MM.1S (cell line): ENCODE data around the gene TSHZ3.

ENCODE experiments used
- DNase-seq: peaks from one replicate; pipeline ENCODE4 v3.0.0-alpha.2; 2015
- H2AFZ ChIP-seq: fragments of 300-600 bp; sonication (generic); 2 replicates; pipeline ENCODE4 v1.6.0; 2016; ENCODE audit warnings: antibody characterized with exemption, low read length
- H3F3A ChIP-seq: fragments of 300-600 bp; sonication (generic); 2 replicates; pipeline ENCODE4 v1.6.1; 2016; ENCODE audit warnings: mild to moderate bottlenecking, antibody characterized with exemption, low read length, moderate library complexity, mixed read lengths; ENCODE audit not compliant: insufficient read depth
- H3K27ac ChIP-seq: fragments of 300-600 bp; sonication (generic); 2 replicates; pipeline ENCODE4 v1.5.1; 2016; ENCODE audit warnings: mild to moderate bottlenecking, low read length
- H3K27me3 ChIP-seq: fragments of 300-600 bp; sonication (generic); replicated peaks from 2 replicates; pipeline ENCODE4 v1.6.0; 2016; ENCODE audit warnings: low read length; ENCODE audit not compliant: insufficient read depth
- H3K36me3 ChIP-seq: fragments of 300-600 bp; sonication (generic); replicated peaks from 2 replicates; pipeline ENCODE4 v1.6.1; 2016; ENCODE audit warnings: mild to moderate bottlenecking, low read length, mixed read lengths; ENCODE audit not compliant: insufficient read depth
- H3K4me1 ChIP-seq: fragments of 300-600 bp; sonication (generic); 2 replicates; pipeline ENCODE4 v1.6.1; 2016; ENCODE audit warnings: low read length, mixed read lengths
- H3K4me2 ChIP-seq: fragments of 300-600 bp; sonication (generic); 2 replicates; pipeline ENCODE4 v1.6.0; 2016; ENCODE audit warnings: low read depth, low read length
- H3K4me3 ChIP-seq: fragments of 300-600 bp; sonication (generic); 2 replicates; pipeline ENCODE4 v1.5.1; 2016; ENCODE audit warnings: low read length, mixed read lengths
- H3K79me2 ChIP-seq: fragments of 300-600 bp; sonication (generic); 2 replicates; pipeline ENCODE4 v1.6.1; 2016; ENCODE audit warnings: mixed run types, low read length, mixed read lengths
- H3K9ac ChIP-seq: fragments of 300-600 bp; sonication (generic); 2 replicates; pipeline ENCODE4 v1.6.1; 2016; ENCODE audit warnings: low read length, mixed read lengths
- H3K9me2 ChIP-seq: fragments of 300-600 bp; sonication (generic); replicated peaks from 2 replicates; pipeline ENCODE4 v1.6.1; 2016; ENCODE audit warnings: mild to moderate bottlenecking, low read length, mixed read lengths; ENCODE audit not compliant: insufficient read depth
- H3K9me3 ChIP-seq: fragments of 300-600 bp; sonication (generic); replicated peaks from 2 replicates; pipeline ENCODE4 v1.6.1; 2016; ENCODE audit warnings: mild to moderate bottlenecking, low read length, mixed read lengths; ENCODE audit not compliant: insufficient read depth
- H4K20me1 ChIP-seq: fragments of 300-600 bp; sonication (generic); 2 replicates; pipeline ENCODE4 v1.6.1; 2016; ENCODE audit warnings: mild to moderate bottlenecking, low read length, moderate library complexity, mixed read lengths; ENCODE audit not compliant: insufficient read depth
- CTCF ChIP-seq: fragments of 300-600 bp; sonication (generic); IDR thresholded peaks from 2 replicates; pipeline ENCODE4 v1.5.1; 2016; ENCODE audit warnings: antibody characterized with exemption, low read length, mixed read lengths
- EZH2 ChIP-seq: fragments of 300-600 bp; sonication (generic); optimal IDR thresholded peaks from 2 replicates; pipeline ENCODE3; 2017; ENCODE audit warnings: low read depth, mild to moderate bottlenecking, antibody characterized with exemption, low read length, mixed read lengths
- EZH2phosphoT487 ChIP-seq: fragments of 300-600 bp; sonication (generic); IDR thresholded peaks from 2 replicates; pipeline ENCODE4 v1.6.1; 2018; ENCODE audit warnings: antibody characterized with exemption, low read length

Gene TSHZ3

GRCh38 chr19:31257426-31258130, 91.7 kb downstream of the TSHZ3 start:
- TF ChIP-seq EZH2 (no peak), CTCF (no peak), EZH2phosphoT487 (no peak)
- no peak for DNase-seq

GRCh38 chr19:31257025-31257424, 92.2 kb downstream of the TSHZ3 start:
- peaks cover 15% of the 10 kb centered on the region for H3K27me3 ChIP-seq
- H3K4me2 ChIP-seq, result no peak overlapping the region
- no peak for TF ChIP-seq EZH2
- TF ChIP-seq EZH2phosphoT487, result no peak
- DNase-seq, result no peak
- H2AFZ ChIP-seq, result no peak overlapping the region
- no peaks in the 10 kb centered on the region for H3K79me2 ChIP-seq
- no peaks in the 10 kb centered on the region for H4K20me1 ChIP-seq
- H3F3A ChIP-seq, result no peaks in the 10 kb centered on the region
- no peaks in the 10 kb centered on the region for H3K9me3 ChIP-seq
- no peaks in the 10 kb centered on the region for H3K4me1 ChIP-seq
- no peaks in the 10 kb centered on the region for H3K36me3 ChIP-seq
- no peak overlapping the region for H3K9ac ChIP-seq
- no peak overlapping the region for H3K27ac ChIP-seq
- no peaks in the 10 kb centered on the region for H3K9me2 ChIP-seq
- no peak overlapping the region for H3K4me3 ChIP-seq

More at GRCh38 chr19:31257426-31258130, 91.7 kb downstream of the TSHZ3 start:
- H3K27ac ChIP-seq, result no peak overlapping the region
- peaks cover 21% of the 10 kb centered on the region for H3K27me3 ChIP-seq
- H3K79me2 ChIP-seq, result no peaks in the 10 kb centered on the region
- H3K9ac ChIP-seq, result no peak overlapping the region
- no peaks in the 10 kb centered on the region for H3F3A ChIP-seq
- no peaks in the 10 kb centered on the region for H3K36me3 ChIP-seq
- no peaks in the 10 kb centered on the region for H3K9me2 ChIP-seq
- no peaks in the 10 kb centered on the region for H3K4me1 ChIP-seq
- no peak overlapping the region for H2AFZ ChIP-seq
- no peaks in the 10 kb centered on the region for H4K20me1 ChIP-seq
- no peaks in the 10 kb centered on the region for H3K9me3 ChIP-seq
- H3K4me3 ChIP-seq, result no peak overlapping the region
- no peak overlapping the region for H3K4me2 ChIP-seq

GRCh38 chr19:31256593-31256960, 92.7 kb downstream of the TSHZ3 start:
- no peaks in the 10 kb centered on the region for H3K9me3 ChIP-seq
- peaks cover 11% of the 10 kb centered on the region; the same call in 1 of the 2 replicates for H3K27me3 ChIP-seq
- no peak overlapping the region for H3K4me2 ChIP-seq
- H3K36me3 ChIP-seq, result no peaks in the 10 kb centered on the region
- no peaks in the 10 kb centered on the region for H3F3A ChIP-seq
- no peak overlapping the region for H3K27ac ChIP-seq
- H4K20me1 ChIP-seq, result no peaks in the 10 kb centered on the region
- H3K79me2 ChIP-seq, result no peaks in the 10 kb centered on the region
- no peaks in the 10 kb centered on the region for H3K4me1 ChIP-seq
- TF ChIP-seq EZH2 (no peak), CTCF (no peak)
- H3K9ac ChIP-seq, result no peak overlapping the region
- DNase-seq, result no peak
- no peak overlapping the region for H3K4me3 ChIP-seq
- no peak overlapping the region for H2AFZ ChIP-seq
- no peaks in the 10 kb centered on the region for H3K9me2 ChIP-seq

GRCh38 chr19:31255831-31256592, 93.2 kb downstream of the TSHZ3 start:
- Histone ChIP-seq H3F3A (no peaks in the 10 kb centered on the region), H3K9me2 (no peaks in the 10 kb centered on the region), H3K27me3 (peaks cover 8% of the 10 kb centered on the region; the same call in 1 of the 2 replicates), H4K20me1 (no peaks in the 10 kb centered on the region), H3K9me3 (no peaks in the 10 kb centered on the region), H2AFZ (no peak overlapping the region), H3K36me3 (no peaks in the 10 kb centered on the region), H3K27ac (no peak overlapping the region), H3K9ac (no peak overlapping the region), H3K4me3 (no peak overlapping the region), H3K4me1 (no peaks in the 10 kb centered on the region), H3K79me2 (no peaks in the 10 kb centered on the region), H3K4me2 (no peak overlapping the region)
- TF ChIP-seq EZH2phosphoT487 (no peak), CTCF (no peak), EZH2 (no peak)
- no peak for DNase-seq
